Epithelial cell of proximal tubule (primary cell): Measurements from ENCODE around the gene WIF1. TPM values are rescaled to one million over a fixed set of nuclear protein-coding genes. Genes with fewer than 3 reads are reported as not detected.

Experiments used
- DNase-seq: peaks from one replicate; pipeline ENCODE4 v3.0.0-alpha.2; 2011; ENCODE audit warnings: low read depth
- H3K4me3 ChIP-seq: 2 replicates; pipeline ENCODE4 v1.5.1; 2011; ENCODE audit warnings: low read depth, mild to moderate bottlenecking, low read length
- CTCF ChIP-seq: conservative IDR thresholded peaks from 2 replicates; pipeline ENCODE4 v1.5.1; 2012; ENCODE audit warnings: low read depth, mild to moderate bottlenecking, low read length
- total RNA-seq: library from RNA; depleted of rRNA; stranded (reverse); fragments of >200 nt; gene quantifications from 2 replicates; pipeline ENCODE4 v1.2.3, GENCODE V29; 2015

The WIF1 gene
- total RNA-seq, 1 donor from 2014 or later, result not detected

GRCh38 chr12:65164244-65164643 lies 43.1 kb upstream of the WIF1 start:
- no peak for TF ChIP-seq CTCF
- H3K4me3 ChIP-seq, result no peak overlapping the region
- DNase-seq, result no peak

- no peak overlapping the region for H3K4me3 ChIP-seq
- DNase-seq, result no peak
- no peak for TF ChIP-seq CTCF
These were observed 41.5 kb upstream of the WIF1 start for GRCh38 chr12:65162609-65163008.

- H3K4me3 ChIP-seq, result no peak overlapping the region
- DNase-seq, result no peak
- no peak for TF ChIP-seq CTCF
These were observed 36.0 kb upstream of the WIF1 start for GRCh38 chr12:65157091-65157490.

GRCh38 chr12:65156366-65156841 lies 35.3 kb upstream of the WIF1 start:
- DNase-seq, result no peak
- TF ChIP-seq CTCF, result no peak

GRCh38 chr12:65155784-65156183 lies 34.7 kb upstream of the WIF1 start:
- no peak for DNase-seq
- no peak for TF ChIP-seq CTCF
- no peak overlapping the region for H3K4me3 ChIP-seq

More at GRCh38 chr12:65156366-65156841, 35.3 kb upstream of the WIF1 start:
- no peak overlapping the region for H3K4me3 ChIP-seq

GRCh38 chr12:65152596-65152995 lies 31.5 kb upstream of the WIF1 start:
- no peak for DNase-seq
- H3K4me3 ChIP-seq, result no peak overlapping the region
- no peak for TF ChIP-seq CTCF

- TF ChIP-seq CTCF, result no peak
- no peak overlapping the region for H3K4me3 ChIP-seq
- DNase-seq, result peak; percentile 44
These were observed 30.9 kb upstream of the WIF1 start for GRCh38 chr12:65152012-65152411.
